Calu3 (cell line): Measurements from ENCODE around the gene KIF1B. TPM values are rescaled to one million over a fixed set of nuclear protein-coding genes. Genes with fewer than 3 reads are reported as not detected.
A peak's percentile ranks its signal among the peaks of the same experiment; 100 is the strongest.

Experiments
- BruUV-seq: library from RNA; stranded (reverse); fragments of 400-500 nt; replicated peaks from 2 replicates; lab custom pipeline; 2021; lab: Mats Ljungman, UMichigan
- CTCF ChIA-PET: fragments of 300-600 bp; sonication (Branson Sonifier 250); formaldehyde crosslinking; loops from one replicate; lab custom pipeline; 2022; ENCODE audit warnings: antibody characterized with exemption; lab: Charles Lee
- DNase-seq: peaks from one replicate; pipeline ENCODE4 v3.0.0; 2022
- H3K27ac Mint-ChIP-seq: one replicate; pipeline ENCODE4 v1.8.0; 2022; ENCODE audit warnings: mixed read lengths; ENCODE audit not compliant: unreplicated experiment
- H3K27me3 Mint-ChIP-seq: one replicate; pipeline ENCODE4 v1.8.0; 2022; ENCODE audit warnings: mixed read lengths; ENCODE audit not compliant: unreplicated experiment
- H3K36me3 Mint-ChIP-seq: one replicate; pipeline ENCODE4 v1.8.0; 2022; ENCODE audit warnings: mild to moderate bottlenecking, moderate library complexity, mixed read lengths; ENCODE audit not compliant: insufficient read depth, unreplicated experiment
- H3K4me1 Mint-ChIP-seq: one replicate; pipeline ENCODE4 v1.8.0; 2022; ENCODE audit warnings: mild to moderate bottlenecking, low read depth, mixed read lengths; ENCODE audit not compliant: unreplicated experiment
- H3K4me3 Mint-ChIP-seq: one replicate; pipeline ENCODE4 v1.8.0; 2022; ENCODE audit warnings: mild to moderate bottlenecking, low read depth, moderate library complexity, mixed read lengths; ENCODE audit not compliant: unreplicated experiment
- H3K9me3 Mint-ChIP-seq: one replicate; pipeline ENCODE4 v1.8.0; 2022; ENCODE audit warnings: low read depth, mixed read lengths; ENCODE audit not compliant: unreplicated experiment
- CTCF ChIP-seq: fragments of 200-600 bp; IDR thresholded peaks from one replicate; pipeline ENCODE4 v1.8.0; 2022; ENCODE audit warnings: antibody characterized with exemption; ENCODE audit not compliant: unreplicated experiment
- intact Hi-C: fragments of 100-400 bp; cut with micrococcal nuclease; formaldehyde crosslinking; loops from one replicate; pipeline ENCODE4 v1.10.0; 2022; ENCODE audit not compliant: unreplicated experiment
- total RNA-seq: library from RNA; stranded (reverse); gene quantifications from 2 replicates; pipeline ENCODE4 v1.2.3, GENCODE V29; 2022

The KIF1B gene
- total RNA-seq, 1 experiment from 2014 or later = 17.1 TPM

GRCh38 chr1:10337436-10337835 is 127.1 kb downstream of the KIF1B start:
- Mint-ChIP-seq H3K27me3 (no peaks in the 10 kb centered on the region), H3K36me3 (peaks cover 4% of the 10 kb centered on the region), H3K9me3 (no peaks in the 10 kb centered on the region), H3K27ac (no peak overlapping the region), H3K4me1 (no peaks in the 10 kb centered on the region), H3K4me3 (no peak overlapping the region)
- no peak for DNase-seq
- intact Hi-C loops = no loop called here
- TF ChIP-seq CTCF = no peak
- BruUV-seq = no TSS peak
- CTCF ChIA-PET = no interaction called here

- no peak for TF ChIP-seq CTCF
- H3K36me3 Mint-ChIP-seq = peaks cover 4% of the 10 kb centered on the region
- H3K4me1 Mint-ChIP-seq = no peaks in the 10 kb centered on the region
- intact Hi-C loops = no loop called here
- CTCF ChIA-PET = interaction anchor here (0.6 kb wide), 1 partner anchor 128 kb away, joined by 3 read pairs; the partner anchor contains the start of gene KIF1B
- H3K9me3 Mint-ChIP-seq = no peaks in the 10 kb centered on the region
- no TSS peak for BruUV-seq
- H3K4me3 Mint-ChIP-seq = no peak overlapping the region
- no peaks in the 10 kb centered on the region for H3K27me3 Mint-ChIP-seq
- no peak overlapping the region for H3K27ac Mint-ChIP-seq
- peak; percentile 15 for DNase-seq
Measured at GRCh38 chr1:10338047-10338446, 127.7 kb downstream of the KIF1B start.

- H3K4me3 Mint-ChIP-seq = no peak overlapping the region
- H3K36me3 Mint-ChIP-seq = peaks cover 4% of the 10 kb centered on the region
- H3K27me3 Mint-ChIP-seq = no peaks in the 10 kb centered on the region
- CTCF ChIA-PET = interaction anchor here (0.6 kb wide), 1 partner anchor 129 kb away, joined by 3 read pairs; the partner anchor contains the start of gene KIF1B
- H3K9me3 Mint-ChIP-seq = no peaks in the 10 kb centered on the region
- BruUV-seq = no TSS peak
- intact Hi-C loops = no loop called here
- no peak for DNase-seq
- no peak overlapping the region for H3K27ac Mint-ChIP-seq
- no peaks in the 10 kb centered on the region for H3K4me1 Mint-ChIP-seq
- TF ChIP-seq CTCF = no peak
Measured at GRCh38 chr1:10338611-10339010, 128.2 kb downstream of the KIF1B start.

- Mint-ChIP-seq H3K27me3 (no peaks in the 10 kb centered on the region), H3K4me3 (no peak overlapping the region), H3K27ac (no peak overlapping the region), H3K4me1 (no peaks in the 10 kb centered on the region), H3K9me3 (no peaks in the 10 kb centered on the region), H3K36me3 (peaks cover 4% of the 10 kb centered on the region)
- no peak for TF ChIP-seq CTCF
- CTCF ChIA-PET = interaction anchor here (0.5 kb wide), 1 partner anchor 425 kb away, joined by 6 read pairs; no protein-coding TSS in a partner anchor
- no TSS peak for BruUV-seq
- no peak for DNase-seq
- intact Hi-C loops = no loop called here
Measured at GRCh38 chr1:10339036-10339567, 128.7 kb downstream of the KIF1B start.
